CD14-positive monocyte (primary cell): ENCODE measurements around the gene CLCA1. TPM values are rescaled to one million over a fixed set of nuclear protein-coding genes. Genes with fewer than 3 reads are reported as not detected.

Source experiments
- DNase-seq, 3 donors: peaks; one replicate each; pipeline ENCODE4 v3.0.0-alpha.2; 2011 to 2022
- H2AFZ ChIP-seq: 2 replicates; pipeline ENCODE4 v1.6.0; 2012; ENCODE audit warnings: mild to moderate bottlenecking, low read depth, low read length, inconsistent platforms; ENCODE audit not compliant: insufficient read depth, poor library complexity, severe bottlenecking
- H3K27ac ChIP-seq, 2 donors: 1 replicate in 1 of 2; 2 replicates in 1 of 2; pipeline ENCODE4 v1.5.1; 2012 to 2013; ENCODE audit warnings: low read length in 2 of 2, control low read depth in 1 of 2, inconsistent platforms in 1 of 2, low read depth in 1 of 2, mild to moderate bottlenecking in 1 of 2
- H3K27me3 ChIP-seq, 2 donors: one replicate each; pipeline versions ENCODE4 v1.6.0 to v1.6.1; 2011 to 2013; ENCODE audit warnings: low read length in 2 of 2; ENCODE audit not compliant: control insufficient read depth in 2 of 2, insufficient read depth in 2 of 2
- H3K36me3 ChIP-seq, 2 donors: replicated peaks in 1 of 2; 1 replicate in 1 of 2; 2 replicates in 1 of 2; pipeline versions ENCODE4 v1.5.1 to v1.6.1; 2012 to 2013; ENCODE audit warnings: low read length in 2 of 2, control low read depth in 1 of 2, inconsistent platforms in 1 of 2, mild to moderate bottlenecking in 1 of 2; ENCODE audit not compliant: insufficient read depth in 2 of 2, control insufficient read depth in 1 of 2
- H3K4me1 ChIP-seq, 2 donors: 1 replicate in 1 of 2; 2 replicates in 1 of 2; pipeline versions ENCODE4 v1.5.1 to v1.6.1; 2012 to 2013; ENCODE audit warnings: low read length in 2 of 2, control low read depth in 1 of 2, inconsistent platforms in 1 of 2, mild to moderate bottlenecking in 1 of 2, moderate library complexity in 1 of 2; ENCODE audit not compliant: insufficient read depth in 2 of 2, control insufficient read depth in 1 of 2
- H3K4me2 ChIP-seq: replicated peaks from 2 replicates; pipeline ENCODE3; 2012; ENCODE audit warnings: low read length, moderate library complexity, mild to moderate bottlenecking; ENCODE audit not compliant: poor library complexity, severe bottlenecking; ENCODE audit errors: extremely low read depth
- H3K4me3 ChIP-seq, 3 experiments: fragments of 200-600 bp in 1 of 3; sonication (generic) in 1 of 3; replicated peaks in 1 of 3; 1 replicate in 2 of 3; 2 replicates in 1 of 3; pipeline ENCODE4 v1.5.1; 2011 to 2013; ENCODE audit warnings: low read length in 3 of 3, mild to moderate bottlenecking in 3 of 3, control low read depth in 2 of 3, low read depth in 2 of 3, inconsistent platforms in 1 of 3, moderate library complexity in 1 of 3
- H3K79me2 ChIP-seq: 2 replicates; pipeline ENCODE4 v1.6.0; 2012; ENCODE audit warnings: mild to moderate bottlenecking, control low read depth, inconsistent platforms, low read length, moderate library complexity; ENCODE audit not compliant: insufficient read depth
- H3K9ac ChIP-seq: 2 replicates; pipeline ENCODE4 v1.6.0; 2017; ENCODE audit warnings: low read length, mild to moderate bottlenecking; ENCODE audit not compliant: insufficient read depth, poor library complexity, severe bottlenecking
- H3K9me3 ChIP-seq, 2 donors: replicated peaks in 1 of 2; 1 replicate in 1 of 2; 2 replicates in 1 of 2; pipeline versions ENCODE4 v1.5.1 to v1.6.1; 2012 to 2013; ENCODE audit warnings: low read length in 2 of 2, control low read depth in 1 of 2; ENCODE audit not compliant: control insufficient read depth in 1 of 2, insufficient read depth in 1 of 2
- H4K20me1 ChIP-seq: 2 replicates; pipeline ENCODE4 v1.6.0; 2012; ENCODE audit warnings: mild to moderate bottlenecking, low read length, control low read depth, moderate library complexity; ENCODE audit not compliant: insufficient read depth
- H3K27ac Mint-ChIP-seq, 7 donors: one replicate each; pipeline ENCODE4 v1.8.0; 2020; ENCODE audit warnings: mild to moderate bottlenecking in 7 of 7, mixed read lengths in 7 of 7, moderate library complexity in 6 of 7, inconsistent platforms in 2 of 7
- H3K27me3 Mint-ChIP-seq, 3 donors: one replicate each; pipeline ENCODE4 v1.8.0; 2021 to 2022; ENCODE audit warnings: low read depth in 3 of 3, mild to moderate bottlenecking in 3 of 3, mixed read lengths in 3 of 3, moderate library complexity in 3 of 3, inconsistent platforms in 1 of 3
- H3K36me3 Mint-ChIP-seq, 2 donors: one replicate each; pipeline ENCODE4 v1.8.0; 2020; ENCODE audit warnings: mixed read lengths in 2 of 2, inconsistent platforms in 1 of 2, mild to moderate bottlenecking in 1 of 2
- H3K4me1 Mint-ChIP-seq: one replicate; pipeline ENCODE4 v1.8.0; 2020; ENCODE audit warnings: mild to moderate bottlenecking, mixed read lengths
- H3K4me3 Mint-ChIP-seq, 2 donors: one replicate each; pipeline ENCODE4 v1.8.0; 2020; ENCODE audit warnings: mild to moderate bottlenecking in 2 of 2, mixed read lengths in 2 of 2, moderate library complexity in 1 of 2
- H3K9me3 Mint-ChIP-seq, 7 donors: one replicate each; pipeline ENCODE4 v1.8.0; 2020 to 2022; ENCODE audit warnings: mixed read lengths in 7 of 7, mild to moderate bottlenecking in 6 of 7, moderate library complexity in 6 of 7, inconsistent platforms in 2 of 7
- WGBS: methylation state at CpG from one replicate; pipeline ENCODE4 v1.1.5; 2013; ENCODE audit warnings: missing lambda C conversion rate; ENCODE audit not compliant: insufficient coverage; 5-methylcytosine and 5-hydroxymethylcytosine counted together
- intact Hi-C, 2 donors: fragments of 100-400 bp; cut with micrococcal nuclease; formaldehyde crosslinking; loops; one replicate each; pipeline versions ENCODE4 v1.15.0 to v1.15.1; 2023
- polyA plus RNA-seq, 3 donors: library from polyadenylated mRNA; depleted of rRNA in 1 of 3; unstranded in 2 of 3; stranded (reverse) in 1 of 3; fragments of 300-500 nt in 2 of 3; fragments of >200 nt in 1 of 3; fragmentation: Illumina TruSeq in 2 of 3; gene quantifications; 1 replicate in 2 of 3; 2 replicates in 1 of 3; pipeline ENCODE4 v1.2.3, GENCODE V29; 2012 to 2021
- TF ChIP-seq, protein P1 (sequence below): fragments of 200-600 bp; IDR thresholded peaks from one replicate; pipeline ENCODE4 v1.8.0; 2022; ENCODE audit warnings: antibody characterized with exemption, mild to moderate bottlenecking

The CLCA1 gene
- polyA plus RNA-seq, 3 donors: not detected

DNA sequence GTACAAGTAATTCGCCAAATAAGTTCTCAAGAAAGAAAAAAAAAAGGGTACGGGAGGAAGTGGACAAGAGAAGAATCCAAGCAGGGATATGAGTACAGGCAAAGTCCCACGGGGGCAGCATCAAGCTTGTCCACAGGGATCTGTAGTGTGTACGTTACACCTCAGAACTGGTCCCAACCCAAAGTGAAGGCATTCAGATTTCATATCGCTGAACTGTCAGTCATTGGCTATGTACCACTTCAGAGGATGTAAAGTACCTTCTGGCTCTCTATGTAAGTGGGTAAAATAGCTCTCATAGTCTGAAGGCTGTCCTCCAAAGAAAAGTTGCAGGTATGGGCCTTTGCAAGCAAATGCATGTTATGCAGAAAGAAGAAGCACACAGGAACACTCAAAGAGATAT is 70.0 kb downstream of the CLCA1 start:
- H3K27ac ChIP-seq: no peak overlapping the region
- intact Hi-C loops: no loop called here
- no peaks in the 10 kb centered on the region for H3K4me1 ChIP-seq
- H3K27me3 ChIP-seq: no peaks in the 10 kb centered on the region
- Mint-ChIP-seq H3K27ac (no peak overlapping the region), H3K4me3 (no peak overlapping the region), H3K36me3 (no peaks in the 10 kb centered on the region), H3K4me1 (no peaks in the 10 kb centered on the region), H3K9me3 (peaks cover 0 to 3% (median 0%) of the 10 kb centered on the region in 7 donors), H3K27me3 (peaks cover 0 to 2% (median 1%) of the 10 kb centered on the region in 3 donors)
- no peak for DNase-seq
- H3K36me3 ChIP-seq: no peaks in the 10 kb centered on the region
- TF ChIP-seq, protein P1, sequence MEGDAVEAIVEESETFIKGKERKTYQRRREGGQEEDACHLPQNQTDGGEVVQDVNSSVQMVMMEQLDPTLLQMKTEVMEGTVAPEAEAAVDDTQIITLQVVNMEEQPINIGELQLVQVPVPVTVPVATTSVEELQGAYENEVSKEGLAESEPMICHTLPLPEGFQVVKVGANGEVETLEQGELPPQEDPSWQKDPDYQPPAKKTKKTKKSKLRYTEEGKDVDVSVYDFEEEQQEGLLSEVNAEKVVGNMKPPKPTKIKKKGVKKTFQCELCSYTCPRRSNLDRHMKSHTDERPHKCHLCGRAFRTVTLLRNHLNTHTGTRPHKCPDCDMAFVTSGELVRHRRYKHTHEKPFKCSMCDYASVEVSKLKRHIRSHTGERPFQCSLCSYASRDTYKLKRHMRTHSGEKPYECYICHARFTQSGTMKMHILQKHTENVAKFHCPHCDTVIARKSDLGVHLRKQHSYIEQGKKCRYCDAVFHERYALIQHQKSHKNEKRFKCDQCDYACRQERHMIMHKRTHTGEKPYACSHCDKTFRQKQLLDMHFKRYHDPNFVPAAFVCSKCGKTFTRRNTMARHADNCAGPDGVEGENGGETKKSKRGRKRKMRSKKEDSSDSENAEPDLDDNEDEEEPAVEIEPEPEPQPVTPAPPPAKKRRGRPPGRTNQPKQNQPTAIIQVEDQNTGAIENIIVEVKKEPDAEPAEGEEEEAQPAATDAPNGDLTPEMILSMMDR: no peak
- no peak overlapping the region for H3K9ac ChIP-seq
- 90% methylated on average over 4 of the region's 5 CpGs for WGBS
- no peak overlapping the region for H3K4me2 ChIP-seq
- no peaks in the 10 kb centered on the region for H4K20me1 ChIP-seq
- no peaks in the 10 kb centered on the region for H3K79me2 ChIP-seq
- H3K9me3 ChIP-seq: no peaks in the 10 kb centered on the region
- H2AFZ ChIP-seq: no peak overlapping the region
- H3K4me3 ChIP-seq: no peak overlapping the region

DNA sequence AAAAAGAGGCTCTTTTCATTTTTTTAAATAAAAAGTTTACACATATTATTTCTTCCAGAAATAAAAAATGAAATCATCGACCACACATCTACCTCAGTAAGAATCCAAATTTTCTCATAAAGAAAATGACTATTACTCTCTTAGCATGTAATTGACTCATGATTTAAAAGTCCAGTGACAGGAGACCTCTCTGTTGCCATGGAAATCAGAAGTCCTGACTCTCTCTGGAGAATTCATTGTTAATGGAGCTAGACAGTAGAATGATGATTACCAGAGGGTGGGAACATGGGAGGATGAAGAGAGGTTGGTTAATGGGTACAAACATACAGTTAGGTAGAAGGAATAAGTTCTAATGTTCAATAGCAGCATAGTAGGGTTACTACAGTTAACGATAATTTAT is 73.1 kb downstream of the CLCA1 start:
- Histone ChIP-seq H3K9ac (no peak overlapping the region), H3K36me3 (no peaks in the 10 kb centered on the region), H3K4me1 (no peaks in the 10 kb centered on the region), H3K27me3 (no peaks in the 10 kb centered on the region), H2AFZ (no peak overlapping the region), H3K4me2 (no peak overlapping the region), H3K27ac (no peak overlapping the region), H4K20me1 (no peaks in the 10 kb centered on the region), H3K79me2 (no peaks in the 10 kb centered on the region), H3K9me3 (no peaks in the 10 kb centered on the region), H3K4me3 (no peak overlapping the region)
- H3K4me3 Mint-ChIP-seq: no peak overlapping the region
- no CpG with 5 or more reads among the region's 2 CpGs for WGBS
- no peak for DNase-seq
- intact Hi-C loops: no loop called here
- H3K4me1 Mint-ChIP-seq: no peaks in the 10 kb centered on the region
- no peaks in the 10 kb centered on the region for H3K36me3 Mint-ChIP-seq
- H3K27ac Mint-ChIP-seq: no peak overlapping the region
- H3K9me3 Mint-ChIP-seq: peaks cover 3 to 12% (median 8%) of the 10 kb centered on the region in 7 donors
- peaks cover 0 to 2% (median 1%) of the 10 kb centered on the region in 3 donors for H3K27me3 Mint-ChIP-seq
- TF ChIP-seq, protein P1: no peak
